ENCODE results near the gene PARD3.
"Not testable (repeated sequence)": the region's sequence is repeated elsewhere in the genome, so short reads cannot be mapped to it uniquely, and the experiment has no call there.

The PARD3 gene

DNA sequence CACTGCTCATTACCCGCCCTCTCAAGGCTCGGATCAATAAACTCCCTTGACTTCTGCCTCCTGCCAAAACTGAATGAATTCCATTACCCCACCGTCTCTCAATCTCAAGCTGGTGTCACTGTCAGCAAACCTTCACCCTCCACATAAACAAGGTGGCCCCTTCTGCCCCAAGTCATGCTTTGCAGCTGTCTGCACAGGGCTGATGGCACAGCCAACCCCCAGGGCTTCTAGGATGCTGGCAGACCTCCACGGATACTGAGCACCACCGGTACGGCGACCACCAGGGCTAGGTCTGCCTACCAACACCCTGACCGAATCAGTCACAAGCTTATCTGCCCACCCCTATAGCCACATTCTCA lies 46.1 kb downstream of the PARD3 start:
- in situ Hi-C loops (cut with HindIII; ENCODE audit: low sequenced_read_pairs) = no loop called here

DNA sequence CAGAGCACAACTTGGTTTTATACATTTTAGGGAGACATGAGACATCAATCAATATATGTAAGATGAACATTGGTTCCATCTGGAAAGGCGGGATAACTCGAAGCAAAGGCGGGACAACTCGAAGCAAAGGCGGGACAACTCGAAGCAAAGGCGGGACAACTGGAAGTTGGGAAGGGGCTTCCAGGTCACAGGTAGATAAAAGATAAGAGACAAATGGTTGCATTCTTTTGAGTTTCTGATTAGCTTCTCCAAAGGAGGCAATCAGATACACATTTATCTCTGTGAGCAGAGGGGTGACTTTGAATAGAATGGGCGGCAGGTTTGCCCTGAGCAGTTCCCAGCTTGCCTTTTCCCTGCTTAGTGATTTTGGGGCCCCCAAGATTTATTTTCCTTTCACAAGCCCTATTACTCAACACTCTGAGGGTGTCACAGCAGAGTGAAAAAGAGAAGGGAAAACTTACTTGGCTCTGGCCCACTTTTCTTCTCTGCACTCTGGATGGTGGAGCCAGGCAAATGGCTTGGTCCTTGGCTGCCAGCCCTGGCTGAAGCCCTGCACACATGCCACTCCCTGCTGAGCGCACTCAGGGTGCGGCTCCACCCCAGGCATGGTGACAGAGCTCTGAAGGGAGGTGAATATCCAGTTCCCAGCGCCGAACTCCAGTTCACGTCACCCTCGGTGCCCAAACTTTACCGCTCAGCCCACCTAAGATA lies 46.7 kb downstream of the PARD3 start:
- in situ Hi-C loops (cut with HindIII; ENCODE audit: low sequenced_read_pairs) = no loop called here

DNA sequence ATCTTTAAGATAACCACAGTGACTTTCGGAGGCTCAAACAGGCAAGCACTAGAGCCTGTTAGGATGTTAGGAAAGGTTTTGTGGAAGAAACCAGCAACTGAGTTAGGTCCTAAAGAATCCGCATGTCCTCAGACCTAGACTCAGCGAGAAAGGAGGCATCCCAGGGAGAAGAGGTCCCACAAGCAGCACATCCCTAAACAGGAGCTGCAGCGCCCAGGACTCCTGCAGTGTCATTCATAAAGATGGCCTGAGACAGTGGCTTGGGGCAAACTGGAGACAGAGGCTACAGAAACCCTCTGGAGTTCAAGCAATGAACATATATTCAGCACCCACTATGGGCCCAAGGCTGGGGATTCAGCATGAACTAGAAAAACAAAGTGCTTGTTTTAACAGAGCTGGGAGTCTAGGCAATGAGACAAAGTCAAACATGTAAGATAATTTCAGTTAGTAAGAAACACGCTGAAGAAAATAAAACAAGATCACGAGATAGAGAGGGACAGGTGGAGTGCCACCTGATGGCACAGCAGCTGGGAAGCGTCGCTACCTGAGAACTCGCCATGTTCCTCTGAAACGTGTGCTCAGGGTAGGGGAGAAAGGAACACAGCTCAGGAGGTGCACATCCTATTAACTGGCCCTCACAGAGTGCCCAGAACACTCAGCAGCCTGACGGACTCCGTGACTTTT lies 48.1 kb downstream of the PARD3 start:
- in situ Hi-C loops (cut with HindIII; ENCODE audit: low sequenced_read_pairs) = no loop called here

DNA sequence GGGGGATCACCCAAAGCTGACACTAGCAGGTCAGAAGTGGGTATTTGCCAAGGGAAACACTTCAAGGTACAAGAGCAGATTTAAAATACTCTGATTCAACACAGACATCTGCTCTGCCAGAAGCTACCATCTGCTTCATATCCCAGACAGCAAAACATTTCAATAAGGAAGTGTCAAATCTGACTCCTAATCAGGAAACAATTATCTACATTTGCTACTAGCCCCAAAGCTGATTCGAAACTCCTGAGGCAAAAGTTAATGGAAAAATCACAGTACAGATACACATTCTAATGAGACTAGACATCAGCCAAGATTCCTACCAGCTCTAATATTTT lies 48.9 kb downstream of the PARD3 start:
- in situ Hi-C loops (cut with HindIII; ENCODE audit: low sequenced_read_pairs) = no loop called here

DNA sequence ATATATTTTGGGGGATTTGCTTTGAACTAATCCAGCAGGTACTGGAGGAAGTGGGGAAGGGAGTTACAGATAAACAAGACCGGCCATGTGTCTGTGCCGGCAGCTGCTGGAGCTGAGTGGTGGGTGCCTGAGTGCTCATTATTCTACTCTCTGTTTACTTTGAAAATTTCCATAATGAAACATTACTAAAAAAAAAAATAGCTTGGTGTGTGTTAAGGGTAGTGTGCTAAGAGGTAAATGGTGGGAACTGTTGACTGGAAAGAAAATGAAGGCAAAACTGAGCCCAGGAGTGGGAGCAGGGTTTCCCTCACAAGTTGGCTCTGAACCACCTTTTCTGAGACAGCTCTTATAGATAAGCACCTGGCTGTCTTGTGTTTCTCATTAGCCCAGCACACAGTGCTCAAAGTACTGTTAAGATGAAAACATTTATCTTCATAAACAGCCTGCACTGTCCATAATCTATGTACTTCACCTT lies 50.6 kb downstream of the PARD3 start:
- in situ Hi-C loops (cut with HindIII; ENCODE audit: low sequenced_read_pairs) = no loop called here

DNA sequence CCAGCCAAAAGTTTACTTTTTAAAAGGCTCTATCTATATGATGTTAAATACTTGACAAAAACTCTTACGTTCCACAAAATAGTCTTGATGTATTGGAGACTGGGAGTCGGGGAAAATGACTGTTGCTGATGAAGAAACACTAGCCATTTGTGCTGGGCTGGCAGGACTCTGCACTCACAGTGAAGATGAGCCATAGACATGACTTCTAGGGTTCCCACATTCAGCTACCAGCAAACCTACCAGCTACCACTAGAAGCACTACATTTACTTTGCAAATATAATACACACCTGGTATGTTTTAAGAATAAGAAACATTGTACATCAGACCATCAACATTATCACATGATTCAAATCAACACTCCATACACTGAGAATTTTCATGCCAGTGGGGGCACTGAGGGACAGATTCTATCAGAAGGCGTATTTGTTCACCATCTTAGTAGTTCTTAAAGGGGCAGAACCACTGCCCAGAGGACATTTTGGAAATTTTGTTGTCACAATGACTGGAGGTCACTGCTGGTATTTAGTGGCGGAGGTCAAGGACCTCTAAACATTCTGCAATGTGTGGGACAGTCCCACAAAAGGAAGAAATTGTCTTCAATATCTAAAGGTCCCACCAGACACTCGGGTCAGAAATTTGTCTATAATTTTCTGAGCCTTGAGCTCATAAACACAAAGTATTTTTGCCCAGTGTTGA lies 52.3 kb downstream of the PARD3 start:
- in situ Hi-C loops (cut with HindIII; ENCODE audit: low sequenced_read_pairs) = no loop called here

DNA sequence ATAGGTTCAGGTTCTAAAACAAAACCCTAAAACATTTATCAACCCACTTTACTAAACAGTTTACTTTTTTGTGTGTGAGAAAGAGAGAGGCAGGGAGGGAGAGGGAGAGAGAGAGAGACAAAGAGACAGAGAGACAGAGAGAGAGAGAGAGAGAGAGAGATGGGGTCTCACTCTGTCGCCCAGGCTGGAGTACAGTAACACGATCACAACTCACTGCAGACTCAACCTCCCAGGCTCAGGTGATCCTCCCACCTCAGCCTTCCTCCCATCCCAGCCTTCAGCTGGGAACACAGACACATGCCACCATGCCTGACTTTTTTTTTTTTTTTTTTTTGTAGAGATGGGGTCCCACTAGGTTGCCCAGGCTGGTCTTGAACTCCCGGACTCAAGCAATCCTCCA lies 52.9 kb downstream of the PARD3 start:
- in situ Hi-C loops (cut with HindIII; ENCODE audit: low sequenced_read_pairs) = no loop called here

DNA sequence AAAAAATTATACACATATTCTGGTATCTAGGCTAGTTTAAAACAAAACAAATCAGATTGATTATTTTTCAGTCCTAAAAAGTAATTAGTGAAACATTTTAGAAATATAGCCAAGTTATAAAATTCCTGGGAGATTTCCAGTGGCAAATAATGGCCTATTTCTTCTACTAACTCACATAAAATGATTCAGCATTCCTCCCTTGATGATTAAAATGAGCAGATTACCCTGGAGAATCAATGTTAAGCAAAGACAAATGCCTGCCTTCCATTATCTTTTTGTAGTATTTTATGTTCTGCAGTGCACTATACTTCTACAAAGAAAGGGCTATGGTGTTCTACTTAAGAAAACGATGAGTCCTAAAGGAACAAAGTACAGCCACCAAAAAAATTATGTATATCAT lies 53.6 kb downstream of the PARD3 start:
- in situ Hi-C loops (cut with HindIII; ENCODE audit: low sequenced_read_pairs) = no loop called here

DNA sequence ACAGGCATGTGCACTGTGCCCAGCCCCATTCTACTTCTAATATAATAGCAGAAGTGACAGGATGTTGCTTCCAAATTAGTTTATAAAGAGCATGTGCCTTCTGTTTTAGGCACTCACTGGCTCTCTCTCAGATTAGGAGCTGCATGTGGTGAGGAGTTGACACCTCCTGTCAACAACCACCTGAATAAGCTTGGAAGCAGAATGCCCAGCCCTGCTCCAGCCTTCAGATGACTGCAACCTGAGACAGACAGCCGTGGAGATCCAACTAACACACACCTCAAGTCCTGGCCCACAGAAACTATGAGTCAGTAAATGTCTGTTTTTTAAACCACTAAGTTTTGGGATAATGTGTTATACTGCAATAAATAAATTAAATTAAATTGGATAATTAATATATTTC lies 54.5 kb downstream of the PARD3 start:
- in situ Hi-C loops (cut with HindIII; ENCODE audit: low sequenced_read_pairs) = no loop called here

DNA sequence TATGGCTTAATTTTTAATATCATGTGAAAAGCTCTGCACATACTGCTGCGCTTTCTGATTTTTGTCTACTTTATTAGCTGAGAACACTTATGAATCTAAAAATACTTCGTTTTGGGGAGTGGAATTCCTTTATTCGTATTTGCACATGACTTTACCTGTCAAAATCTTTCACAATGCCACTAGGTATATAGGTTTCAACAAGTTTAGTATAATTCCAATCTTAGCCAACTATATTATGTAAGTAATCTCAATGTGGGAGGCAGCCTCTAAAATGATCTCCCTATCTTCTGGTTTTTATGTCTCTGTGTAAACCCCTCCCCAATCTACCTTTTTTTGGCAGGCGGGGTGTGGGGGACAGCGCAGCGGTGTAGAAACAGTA lies 55.3 kb downstream of the PARD3 start:
- in situ Hi-C loops (cut with HindIII; ENCODE audit: low sequenced_read_pairs) = no loop called here

DNA sequence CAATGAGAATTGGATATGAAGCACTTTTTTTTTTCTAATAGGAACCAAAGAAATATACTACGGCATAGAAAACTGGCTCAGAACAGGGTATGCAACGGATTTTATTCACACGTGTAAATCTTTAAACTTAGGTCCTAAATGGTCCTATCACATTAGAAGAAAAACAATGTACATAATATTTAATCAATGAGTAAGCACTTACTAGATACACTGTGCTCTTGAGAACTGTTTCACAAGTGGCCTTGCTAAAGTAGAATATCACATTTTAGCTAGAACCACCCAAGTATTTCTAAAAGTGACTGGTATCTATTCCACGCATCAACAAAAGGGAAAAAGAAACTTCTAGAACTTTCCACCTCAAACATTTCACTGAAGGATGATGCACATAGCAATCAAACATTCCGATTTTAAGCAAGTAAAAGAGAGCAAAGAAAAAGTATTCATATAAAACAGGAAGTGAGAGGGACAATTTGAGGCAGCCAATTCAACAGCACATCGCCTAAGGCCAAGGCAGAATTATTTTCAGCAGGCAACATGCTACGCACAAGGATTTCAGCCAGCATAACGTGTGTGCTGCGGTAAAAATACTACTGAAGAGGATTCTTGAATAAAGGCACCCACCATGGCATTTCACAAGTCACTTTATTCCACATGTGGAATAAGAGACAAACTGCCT lies 55.8 kb downstream of the PARD3 start:
- in situ Hi-C loops (cut with HindIII; ENCODE audit: low sequenced_read_pairs) = no loop called here

DNA sequence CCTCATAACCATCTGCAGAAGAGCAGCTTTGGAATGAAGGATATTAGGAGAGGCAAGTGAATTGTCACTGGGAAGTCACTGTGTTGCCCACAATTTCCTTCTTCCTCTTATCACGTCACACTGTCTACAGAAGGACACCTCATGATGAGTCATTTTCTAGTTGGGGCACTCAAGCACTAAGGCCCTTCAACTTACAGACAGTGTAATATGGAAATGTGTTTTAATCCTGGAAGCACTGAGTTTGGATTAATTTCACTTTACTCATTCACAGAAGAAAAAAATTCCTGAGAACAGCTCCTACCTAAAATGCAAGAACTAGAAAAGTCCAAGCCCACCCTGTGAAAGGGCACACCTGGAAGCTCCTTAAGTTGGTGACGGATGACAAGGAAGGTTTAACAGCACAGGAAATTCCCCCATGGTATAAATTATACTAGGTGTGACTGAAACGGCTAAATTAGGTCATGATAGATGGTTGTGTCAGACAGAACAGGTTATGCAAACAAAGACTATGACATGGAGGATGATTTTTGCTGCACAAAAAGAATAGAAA lies 56.6 kb downstream of the PARD3 start:
- in situ Hi-C loops (cut with HindIII; ENCODE audit: low sequenced_read_pairs) = no loop called here

DNA sequence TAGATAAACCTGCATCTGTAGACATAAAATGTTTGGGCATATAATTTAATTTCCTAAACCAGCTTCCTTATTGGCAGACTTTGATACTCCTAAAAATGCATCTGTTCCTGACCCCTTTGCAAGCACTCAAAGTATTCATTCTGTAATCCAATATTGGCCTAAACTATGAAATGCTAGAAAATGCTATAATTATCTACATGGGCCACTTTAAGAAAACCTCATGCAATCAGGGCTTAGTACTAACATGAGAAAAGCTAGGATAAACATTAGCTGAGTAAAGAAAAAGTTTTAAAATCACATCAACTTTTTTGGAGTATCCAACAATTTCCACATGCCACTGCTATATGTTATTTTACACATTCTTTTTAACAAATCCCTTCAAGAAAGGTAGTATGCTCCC lies 57.2 kb downstream of the PARD3 start:
- in situ Hi-C loops (cut with HindIII; ENCODE audit: low sequenced_read_pairs) = no loop called here

DNA sequence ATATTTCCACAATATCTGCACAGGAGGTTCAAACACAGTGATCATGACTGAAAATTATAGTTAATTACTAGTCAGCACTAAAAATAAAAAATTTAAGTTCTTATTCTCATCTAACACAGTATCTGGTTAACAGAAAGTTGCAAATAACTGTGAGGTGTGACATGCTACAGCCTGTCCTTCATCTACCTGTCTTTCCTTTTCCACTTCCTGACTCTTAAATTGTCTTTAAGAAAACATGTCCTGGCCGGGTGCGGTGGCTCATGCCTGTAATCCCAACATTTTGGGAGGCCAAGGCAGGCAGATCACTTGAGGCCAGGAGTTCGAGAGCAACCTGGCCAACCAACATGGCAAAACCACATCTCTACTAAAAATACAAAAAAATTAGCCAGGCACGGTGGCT lies 57.9 kb downstream of the PARD3 start:
- in situ Hi-C loops (cut with HindIII; ENCODE audit: low sequenced_read_pairs) = not testable (repeated sequence)

DNA sequence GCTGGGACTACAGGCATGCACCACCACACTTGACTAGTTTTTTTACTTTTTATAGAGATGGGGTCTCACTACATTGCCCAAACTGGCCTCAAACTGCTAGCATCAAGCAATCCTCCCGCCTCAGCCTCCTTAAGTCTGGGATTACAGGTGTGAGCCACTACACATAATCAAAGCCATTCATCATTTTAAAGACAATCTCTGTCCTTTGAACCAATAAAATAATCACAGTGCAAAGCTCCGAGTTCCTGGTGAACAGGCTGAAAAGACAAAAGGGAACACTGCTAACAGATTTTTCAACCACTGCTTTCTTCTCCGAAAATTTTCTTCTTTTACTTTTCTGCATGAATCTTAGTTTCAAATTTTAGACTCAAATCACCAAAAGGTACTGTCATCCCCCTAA lies 58.5 kb downstream of the PARD3 start:
- in situ Hi-C loops (cut with HindIII; ENCODE audit: low sequenced_read_pairs) = no loop called here

DNA sequence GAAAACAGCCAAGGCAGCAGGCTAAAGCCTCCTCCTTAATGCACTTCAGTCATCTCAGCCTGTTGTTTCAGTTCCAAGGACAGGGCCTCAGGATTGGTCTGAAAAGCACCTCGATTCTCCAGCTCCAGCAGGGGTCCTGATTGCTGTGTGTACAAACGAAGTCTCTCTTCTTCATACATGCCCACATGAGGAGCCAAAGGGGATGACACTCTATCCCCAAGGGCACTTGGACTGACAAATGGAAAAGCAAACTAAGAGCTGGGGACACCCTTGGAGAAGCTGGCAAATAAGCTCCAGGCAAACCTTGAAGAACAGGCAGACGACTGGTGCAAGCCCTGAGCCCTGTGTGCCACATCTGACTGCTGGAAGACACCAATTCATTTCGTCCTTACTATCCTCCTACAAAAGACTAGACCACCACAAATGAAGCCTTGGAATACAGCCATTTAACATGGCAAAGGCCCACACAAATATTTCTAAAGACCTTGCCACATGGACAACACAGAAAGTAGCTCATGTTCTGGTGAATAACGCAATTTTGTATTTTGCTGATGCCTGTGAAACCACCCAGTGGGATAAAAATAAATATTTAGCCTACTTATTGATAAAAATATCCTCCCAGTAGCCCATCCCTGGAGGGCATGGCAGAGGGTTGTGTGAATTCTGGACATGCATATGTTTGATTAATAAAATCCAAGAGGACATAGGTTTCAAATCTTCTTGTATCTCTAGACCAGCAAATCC lies 61.9 kb downstream of the PARD3 start:
- in situ Hi-C loops (cut with HindIII; ENCODE audit: low sequenced_read_pairs) = no loop called here

DNA sequence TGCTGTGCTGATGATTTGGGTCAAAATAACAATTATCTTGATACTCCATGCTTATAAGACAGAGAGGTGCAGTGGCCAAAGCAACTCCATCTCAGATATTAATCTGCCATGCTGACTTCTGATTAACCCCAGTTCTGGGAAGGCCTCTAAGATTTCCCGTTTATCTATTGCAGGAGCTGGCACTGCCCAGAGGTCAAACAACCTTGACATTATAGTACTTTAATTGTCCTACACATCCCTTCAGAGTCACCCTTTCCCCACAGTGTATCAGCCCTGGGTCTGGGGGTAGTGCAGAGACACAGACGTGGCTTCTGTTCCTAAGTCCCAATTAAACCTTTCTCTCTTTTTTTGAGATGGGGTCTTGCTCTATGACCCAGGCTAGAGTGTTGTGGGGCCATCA lies 63.8 kb downstream of the PARD3 start:
- in situ Hi-C loops (cut with HindIII; ENCODE audit: low sequenced_read_pairs) = no loop called here

DNA sequence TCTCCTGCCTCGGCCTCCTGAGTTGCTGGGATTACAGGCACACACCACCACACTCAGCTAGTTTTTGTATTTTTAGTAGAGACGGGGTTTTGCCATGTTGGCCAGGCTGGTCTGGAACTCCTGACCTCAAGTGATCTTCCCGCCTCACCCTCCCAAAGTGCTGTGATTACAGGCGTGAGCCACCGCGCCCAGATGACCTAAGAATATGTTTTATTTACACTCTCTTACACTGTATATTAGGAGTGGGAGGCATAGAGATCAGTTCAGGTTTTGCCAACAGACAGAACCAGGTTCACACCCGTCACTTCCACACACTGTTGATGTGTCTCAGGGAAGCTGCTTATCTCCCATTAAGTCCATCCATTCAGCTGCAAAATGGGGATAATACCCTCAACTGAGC lies 64.3 kb downstream of the PARD3 start:
- in situ Hi-C loops (cut with HindIII; ENCODE audit: low sequenced_read_pairs) = not testable (repeated sequence)

DNA sequence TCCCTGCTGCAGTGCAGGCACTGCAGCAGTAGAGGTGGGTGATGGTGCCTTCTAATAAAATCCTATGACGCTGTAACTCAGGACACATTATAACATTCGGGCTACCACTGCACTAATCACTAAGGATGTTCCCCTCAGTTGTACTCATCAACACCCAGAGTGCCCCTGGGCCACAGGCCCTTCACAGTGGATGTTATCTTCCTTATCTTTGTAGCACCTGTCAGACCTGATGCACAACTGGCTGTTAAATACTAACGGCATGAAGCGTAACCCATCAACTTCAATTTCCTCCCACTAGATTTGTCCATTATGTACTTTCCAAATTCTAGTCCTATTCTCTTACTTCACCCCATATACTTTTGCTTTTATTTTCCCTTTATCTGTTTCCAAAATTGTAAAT lies 66.3 kb downstream of the PARD3 start:
- in situ Hi-C loops (cut with HindIII; ENCODE audit: low sequenced_read_pairs) = no loop called here

DNA sequence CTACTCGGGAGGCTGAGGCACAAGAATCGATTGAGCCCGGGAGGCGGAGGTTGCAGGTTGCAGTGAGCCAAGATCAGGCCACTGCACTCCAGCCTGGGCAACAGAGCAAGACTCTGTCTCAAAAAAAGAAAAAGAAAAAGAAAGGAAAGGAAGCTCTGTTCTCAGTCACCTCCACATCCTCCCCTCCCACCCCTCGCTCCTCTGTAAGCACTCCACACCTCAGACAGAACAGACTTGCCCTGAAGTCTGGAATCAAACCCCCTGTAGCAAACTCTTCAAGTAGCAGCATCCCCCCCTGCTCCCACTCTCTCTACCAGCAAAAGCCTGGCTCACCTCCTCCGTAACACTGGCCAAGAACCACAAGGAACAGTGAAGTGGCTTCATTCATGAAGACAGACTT lies 66.7 kb downstream of the PARD3 start:
- in situ Hi-C loops (cut with HindIII; ENCODE audit: low sequenced_read_pairs) = no loop called here

DNA sequence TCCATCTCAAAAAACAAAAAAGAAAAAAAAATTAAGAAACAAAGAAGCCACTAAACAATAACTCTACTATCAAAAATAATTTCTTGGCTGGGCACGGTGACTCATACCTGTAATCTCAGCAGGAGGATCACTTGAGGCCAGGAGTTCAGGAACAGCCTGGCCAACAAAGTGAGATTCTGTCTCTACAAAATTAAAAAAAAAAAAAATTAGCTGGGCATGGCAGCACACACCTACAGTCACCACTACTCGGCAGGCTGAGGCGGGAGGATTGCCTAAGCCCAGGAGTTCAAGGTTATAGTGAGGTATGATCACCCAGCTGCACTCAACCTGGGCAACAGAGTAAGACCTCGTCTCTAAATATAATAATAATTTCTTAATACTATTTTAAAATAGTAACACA lies 69.0 kb downstream of the PARD3 start:
- in situ Hi-C loops (cut with HindIII; ENCODE audit: low sequenced_read_pairs) = no loop called here

All from endothelial cell of hepatic sinusoid (primary cell).